ENCODE results near the gene ARID5B.

GRCh38 chr10:62014510-62014909, 113.0 kb downstream of the ARID5B start:
- no peak for TF ChIP-seq CTCF (IDR thresholded peaks at IDR 0.05)
- no peak for TF ChIP-seq ZFX (IDR thresholded peaks at IDR 0.05; ENCODE audit: borderline replicate concordance)
